Stimulated activated memory B cell treated with anti-CD40 and anti-IgM and Interleukin-4, amounts not matched to agents 10 μg/mL and 1 μg/mL and 100 μg/mL, for 72 hours (primary cell): Measurements from ENCODE around the gene SMC2.

Experiments
- ATAC-seq: fragments of 150-1000 bp; cut with Tn5 transposase; 2 replicates; pipeline ENCODE4 v1.10.0; 2021
- H3K27ac Mint-ChIP-seq: one replicate; pipeline ENCODE4 v1.8.0; 2022; ENCODE audit warnings: mild to moderate bottlenecking, mixed read lengths
- H3K27me3 Mint-ChIP-seq: one replicate; pipeline ENCODE4 v1.8.0; 2022; ENCODE audit warnings: mixed read lengths
- H3K36me3 Mint-ChIP-seq: one replicate; pipeline ENCODE4 v1.8.0; 2022; ENCODE audit warnings: mixed read lengths
- H3K4me1 Mint-ChIP-seq: one replicate; pipeline ENCODE4 v1.8.0; 2022; ENCODE audit warnings: mixed read lengths
- H3K4me3 Mint-ChIP-seq: one replicate; pipeline ENCODE4 v1.8.0; 2022; ENCODE audit warnings: mild to moderate bottlenecking, moderate library complexity, mixed read lengths
- H3K9me3 Mint-ChIP-seq: one replicate; pipeline ENCODE4 v1.8.0; 2022; ENCODE audit warnings: mixed read lengths

The SMC2 gene

DNA sequence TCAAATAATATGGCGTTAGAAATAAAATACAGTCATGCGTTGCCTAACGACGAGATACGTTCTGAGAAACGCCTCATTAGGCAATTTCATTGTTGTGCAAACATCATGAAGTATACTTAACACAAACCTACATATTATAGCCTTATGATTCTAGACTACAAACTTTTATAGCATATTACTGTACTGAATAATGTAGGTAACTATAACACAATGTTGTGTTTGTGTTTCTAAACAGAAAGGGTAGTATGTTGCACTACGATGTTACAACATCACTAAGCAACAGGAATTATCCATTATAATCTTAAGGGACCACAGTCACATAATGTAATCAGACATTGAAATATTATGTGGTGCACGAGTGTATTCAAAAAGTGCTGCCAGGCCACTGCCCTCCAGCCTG lies 3.0 kb upstream of the SMC2 start:
- Mint-ChIP-seq H3K27ac (no peak overlapping the region), H3K4me1 (peaks cover 13% of the 10 kb centered on the region), H3K27me3 (peaks cover 18% of the 10 kb centered on the region), H3K9me3 (no peaks in the 10 kb centered on the region), H3K4me3 (no peak overlapping the region), H3K36me3 (no peaks in the 10 kb centered on the region)
- no peak for ATAC-seq

GRCh38 chr9:104091708-104092107 lies 2.4 kb upstream of the SMC2 start:
- no peak overlapping the region for H3K4me3 Mint-ChIP-seq
- H3K27ac Mint-ChIP-seq = no peak overlapping the region
- H3K4me1 Mint-ChIP-seq = peaks cover 13% of the 10 kb centered on the region

GRCh38 chr9:104092192-104092591 lies 1.9 kb upstream of the SMC2 start:
- Mint-ChIP-seq H3K9me3 (no peaks in the 10 kb centered on the region), H3K27me3 (peaks cover 14% of the 10 kb centered on the region), H3K4me1 (peaks cover 13% of the 10 kb centered on the region), H3K4me3 (no peak overlapping the region), H3K27ac (no peak overlapping the region), H3K36me3 (no peaks in the 10 kb centered on the region)
- no peak for ATAC-seq

More at GRCh38 chr9:104091708-104092107, 2.4 kb upstream of the SMC2 start:
- no peaks in the 10 kb centered on the region for H3K9me3 Mint-ChIP-seq
- H3K36me3 Mint-ChIP-seq = no peaks in the 10 kb centered on the region
- H3K27me3 Mint-ChIP-seq = peaks cover 18% of the 10 kb centered on the region
- ATAC-seq = no peak

GRCh38 chr9:104092875-104093600 lies 1.1 kb upstream of the SMC2 start:
- H3K27me3 Mint-ChIP-seq = peaks cover 10% of the 10 kb centered on the region
- ATAC-seq = no peak
- H3K27ac Mint-ChIP-seq = peak overlapping the region; percentile 100

DNA sequence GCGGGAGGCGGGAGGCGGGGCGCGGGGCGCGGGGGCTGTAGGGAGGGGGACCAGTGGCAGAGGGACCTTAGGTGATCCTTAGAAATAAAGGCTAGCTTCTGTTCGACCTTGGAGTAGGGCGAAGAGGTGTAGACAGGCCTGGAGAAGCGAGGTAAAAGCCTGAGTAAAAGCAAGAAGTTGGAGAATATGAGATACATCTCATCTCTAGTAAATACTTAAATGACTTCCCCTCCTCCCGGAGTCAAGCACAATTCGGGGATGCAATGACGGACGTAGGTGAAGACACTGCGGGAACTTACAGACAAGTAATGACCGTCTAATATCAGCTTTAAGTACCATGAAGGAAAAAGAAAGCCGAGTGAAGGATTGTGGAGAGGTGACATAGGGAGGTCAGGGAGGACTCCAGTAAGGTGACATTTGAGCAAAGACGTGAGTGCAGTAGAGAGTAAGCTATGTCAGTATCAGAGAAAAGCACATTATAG lies 466 bp downstream of the SMC2 start:
- H3K36me3 Mint-ChIP-seq = no peaks in the 10 kb centered on the region
- peak overlapping the region; percentile 100 for H3K27ac Mint-ChIP-seq
- ATAC-seq = no peak
- H3K9me3 Mint-ChIP-seq = no peaks in the 10 kb centered on the region
- H3K4me3 Mint-ChIP-seq = peak overlapping the region; percentile 97
- no peaks in the 10 kb centered on the region for H3K27me3 Mint-ChIP-seq
- peaks cover 13% of the 10 kb centered on the region for H3K4me1 Mint-ChIP-seq

More at GRCh38 chr9:104092875-104093600, 1.1 kb upstream of the SMC2 start:
- peak overlapping the region; percentile 97 for H3K4me3 Mint-ChIP-seq
- no peaks in the 10 kb centered on the region for H3K9me3 Mint-ChIP-seq
- H3K36me3 Mint-ChIP-seq = no peaks in the 10 kb centered on the region
- peaks cover 13% of the 10 kb centered on the region for H3K4me1 Mint-ChIP-seq

DNA sequence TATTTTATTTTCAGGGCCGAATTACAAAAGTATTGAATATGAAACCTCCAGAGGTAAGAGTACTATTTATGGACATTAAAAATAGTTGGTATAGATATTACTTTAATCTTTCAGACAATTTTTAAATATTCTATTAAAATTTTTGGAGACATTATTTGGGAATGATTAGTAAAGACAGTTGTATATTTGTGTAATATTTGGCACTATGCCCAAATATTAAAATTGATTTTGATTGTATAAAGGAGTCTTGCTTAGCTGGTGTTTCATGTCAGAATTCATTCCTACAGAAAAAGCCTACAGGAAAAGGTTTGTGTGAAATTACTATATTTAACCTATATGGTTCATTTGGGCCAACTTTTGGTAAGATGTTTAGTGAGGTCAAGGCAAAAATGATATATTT lies 5.5 kb downstream of the SMC2 start:
- H3K4me3 Mint-ChIP-seq = no peak overlapping the region
- no peaks in the 10 kb centered on the region for H3K9me3 Mint-ChIP-seq
- H3K4me1 Mint-ChIP-seq = peaks cover 5% of the 10 kb centered on the region
- no peaks in the 10 kb centered on the region for H3K27me3 Mint-ChIP-seq
- ATAC-seq = no peak
- no peak overlapping the region for H3K27ac Mint-ChIP-seq
- H3K36me3 Mint-ChIP-seq = peaks cover 33% of the 10 kb centered on the region

- Mint-ChIP-seq H3K36me3 (peaks cover 51% of the 10 kb centered on the region), H3K9me3 (no peaks in the 10 kb centered on the region), H3K27me3 (no peaks in the 10 kb centered on the region), H3K4me3 (no peak overlapping the region), H3K27ac (no peak overlapping the region), H3K4me1 (no peaks in the 10 kb centered on the region)
- no peak for ATAC-seq
These were observed 10.3 kb downstream of the SMC2 start for GRCh38 chr9:104104360-104104759.

GRCh38 chr9:104107799-104108198 lies 13.7 kb downstream of the SMC2 start:
- no peaks in the 10 kb centered on the region for H3K9me3 Mint-ChIP-seq
- H3K4me1 Mint-ChIP-seq = no peaks in the 10 kb centered on the region
- peaks cover 45% of the 10 kb centered on the region for H3K36me3 Mint-ChIP-seq
- H3K27ac Mint-ChIP-seq = no peak overlapping the region
- no peak overlapping the region for H3K4me3 Mint-ChIP-seq
- ATAC-seq = no peak
- no peaks in the 10 kb centered on the region for H3K27me3 Mint-ChIP-seq

GRCh38 chr9:104108315-104108714 lies 14.2 kb downstream of the SMC2 start:
- no peaks in the 10 kb centered on the region for H3K4me1 Mint-ChIP-seq
- H3K4me3 Mint-ChIP-seq = no peak overlapping the region
- peaks cover 44% of the 10 kb centered on the region for H3K36me3 Mint-ChIP-seq
- no peaks in the 10 kb centered on the region for H3K9me3 Mint-ChIP-seq
- H3K27me3 Mint-ChIP-seq = no peaks in the 10 kb centered on the region
- no peak overlapping the region for H3K27ac Mint-ChIP-seq
- no peak for ATAC-seq

DNA sequence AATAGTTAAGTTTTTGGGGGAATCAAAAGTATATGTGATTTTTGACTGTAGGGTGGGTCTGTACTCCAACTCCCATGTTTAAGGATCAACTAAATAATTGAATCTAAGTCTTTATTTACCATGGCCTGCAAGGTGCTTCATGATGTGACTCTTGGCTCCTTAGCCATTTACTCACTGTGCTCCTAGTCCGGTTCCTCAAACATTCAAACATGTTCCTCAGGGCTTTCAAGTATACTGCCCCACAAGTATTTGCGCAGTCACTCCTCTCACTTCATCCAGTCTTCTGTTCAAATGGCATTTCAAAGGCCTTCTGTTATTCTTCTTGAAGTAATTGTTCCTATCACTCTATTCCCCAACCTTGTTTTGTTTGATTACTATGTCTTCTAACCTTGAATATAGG lies 16.4 kb downstream of the SMC2 start:
- Mint-ChIP-seq H3K27ac (no peak overlapping the region), H3K36me3 (peaks cover 34% of the 10 kb centered on the region), H3K4me1 (no peaks in the 10 kb centered on the region), H3K4me3 (no peak overlapping the region), H3K27me3 (no peaks in the 10 kb centered on the region), H3K9me3 (no peaks in the 10 kb centered on the region)
- no peak for ATAC-seq

GRCh38 chr9:104118916-104119315 lies 24.8 kb downstream of the SMC2 start:
- peaks cover 48% of the 10 kb centered on the region for H3K36me3 Mint-ChIP-seq
- H3K4me3 Mint-ChIP-seq = no peak overlapping the region
- no peaks in the 10 kb centered on the region for H3K9me3 Mint-ChIP-seq
- H3K27ac Mint-ChIP-seq = no peak overlapping the region
- H3K27me3 Mint-ChIP-seq = no peaks in the 10 kb centered on the region
- no peak for ATAC-seq
- H3K4me1 Mint-ChIP-seq = no peaks in the 10 kb centered on the region

- Mint-ChIP-seq H3K27me3 (no peaks in the 10 kb centered on the region), H3K4me3 (no peak overlapping the region), H3K9me3 (no peaks in the 10 kb centered on the region), H3K4me1 (no peaks in the 10 kb centered on the region), H3K27ac (no peak overlapping the region), H3K36me3 (peaks cover 58% of the 10 kb centered on the region)
- ATAC-seq = no peak
These were observed 26.9 kb downstream of the SMC2 start for GRCh38 chr9:104121022-104121421.

- no peaks in the 10 kb centered on the region for H3K27me3 Mint-ChIP-seq
- H3K4me3 Mint-ChIP-seq = no peak overlapping the region
- H3K27ac Mint-ChIP-seq = no peak overlapping the region
- ATAC-seq = no peak
- H3K36me3 Mint-ChIP-seq = peaks cover 64% of the 10 kb centered on the region
- no peaks in the 10 kb centered on the region for H3K4me1 Mint-ChIP-seq
- H3K9me3 Mint-ChIP-seq = peaks cover 6% of the 10 kb centered on the region
These were observed 44.2 kb downstream of the SMC2 start for GRCh38 chr9:104138243-104138868.

GRCh38 chr9:104142799-104143549 lies 48.9 kb downstream of the SMC2 start:
- no peaks in the 10 kb centered on the region for H3K9me3 Mint-ChIP-seq
- peaks cover 30% of the 10 kb centered on the region for H3K36me3 Mint-ChIP-seq
- no peak for ATAC-seq
- H3K4me3 Mint-ChIP-seq = no peak overlapping the region
- no peak overlapping the region for H3K27ac Mint-ChIP-seq
- H3K27me3 Mint-ChIP-seq = no peaks in the 10 kb centered on the region
- H3K4me1 Mint-ChIP-seq = no peaks in the 10 kb centered on the region

- H3K4me3 Mint-ChIP-seq = no peak overlapping the region
- H3K27me3 Mint-ChIP-seq = no peaks in the 10 kb centered on the region
- no peaks in the 10 kb centered on the region for H3K4me1 Mint-ChIP-seq
- H3K36me3 Mint-ChIP-seq = peaks cover 28% of the 10 kb centered on the region
- ATAC-seq = no peak
- no peak overlapping the region for H3K27ac Mint-ChIP-seq
- no peaks in the 10 kb centered on the region for H3K9me3 Mint-ChIP-seq
These were observed 49.4 kb downstream of the SMC2 start for GRCh38 chr9:104143550-104143910.
